Measurements from ENCODE around the gene IGSF11.
A peak's percentile ranks its signal among the peaks of the same experiment; 100 is the strongest.
"Not testable (repeated sequence)": the region's sequence is repeated elsewhere in the genome, so short reads cannot be mapped to it uniquely, and the experiment has no call there.

The IGSF11 gene

DNA sequence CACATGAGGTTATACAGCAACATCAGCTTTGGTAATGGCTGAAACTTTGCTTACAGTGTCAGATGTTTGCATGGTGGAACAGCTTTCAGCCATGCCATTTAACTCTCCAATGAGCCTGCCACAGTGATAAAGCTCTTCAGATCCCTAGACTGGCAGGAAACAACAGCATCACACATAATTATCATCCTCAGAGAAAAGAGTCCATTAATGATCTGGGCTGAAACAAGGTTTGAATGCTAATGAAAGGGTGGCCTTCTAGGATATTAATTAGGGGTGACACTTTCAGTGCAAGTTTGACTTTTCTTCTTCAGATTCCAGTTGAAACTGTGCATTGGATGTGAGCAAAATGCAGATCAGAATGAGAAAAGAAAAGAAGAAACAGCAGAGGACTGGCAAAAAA is 166.6 kb downstream of the IGSF11 start:
- DNase-seq (ENCODE audit: low spot score) = no peak

DNA sequence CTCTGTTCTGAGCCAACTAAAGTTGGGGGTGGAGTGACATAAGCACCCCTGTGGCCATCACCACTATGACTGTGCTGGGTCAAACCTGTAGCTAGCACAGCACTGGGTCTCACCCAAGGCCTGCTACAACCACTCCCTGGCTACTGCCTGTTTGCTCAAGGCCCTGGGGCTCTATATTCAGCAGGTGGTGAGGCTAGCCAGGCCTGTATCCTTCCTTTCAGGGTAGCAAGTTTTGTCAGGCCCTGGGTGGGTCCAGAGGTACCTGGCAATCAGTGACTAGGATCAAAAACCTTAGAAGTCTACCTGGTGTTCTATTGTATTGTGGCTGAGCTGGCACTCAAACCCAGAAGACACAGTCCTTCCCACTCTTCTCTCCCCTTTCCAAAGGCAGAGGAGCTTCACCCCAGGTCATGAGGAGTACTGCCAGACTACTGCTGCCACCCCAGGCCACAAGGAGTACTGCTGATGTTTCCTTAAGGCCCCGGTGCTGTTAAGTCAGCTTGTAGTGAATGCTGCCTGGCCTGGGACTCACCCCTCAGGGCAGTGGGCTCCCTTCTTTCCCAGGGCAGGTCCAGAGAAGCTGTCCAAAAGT is 170.8 kb downstream of the IGSF11 start:
- DNase-seq (ENCODE audit: low spot score) = peak; percentile 17

DNA sequence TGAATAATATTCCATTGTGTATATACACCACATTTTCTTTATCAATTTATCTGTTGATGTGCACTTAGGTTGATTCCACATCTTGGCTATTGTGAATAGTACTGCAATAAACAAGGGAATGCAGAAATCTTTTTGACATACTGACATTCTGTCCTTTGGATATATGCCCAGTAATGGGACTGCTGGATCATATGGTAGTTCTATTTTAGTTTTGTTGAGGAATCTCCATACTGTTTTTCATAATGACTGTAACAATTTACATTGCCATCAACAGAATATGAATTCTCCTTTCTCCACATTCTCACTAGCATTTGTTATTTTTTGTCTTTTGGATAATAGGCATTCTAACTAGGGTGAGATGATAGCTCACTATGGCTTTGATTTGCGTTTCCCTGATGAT is 174.7 kb downstream of the IGSF11 start:
- DNase-seq (ENCODE audit: low spot score) = no peak

DNA sequence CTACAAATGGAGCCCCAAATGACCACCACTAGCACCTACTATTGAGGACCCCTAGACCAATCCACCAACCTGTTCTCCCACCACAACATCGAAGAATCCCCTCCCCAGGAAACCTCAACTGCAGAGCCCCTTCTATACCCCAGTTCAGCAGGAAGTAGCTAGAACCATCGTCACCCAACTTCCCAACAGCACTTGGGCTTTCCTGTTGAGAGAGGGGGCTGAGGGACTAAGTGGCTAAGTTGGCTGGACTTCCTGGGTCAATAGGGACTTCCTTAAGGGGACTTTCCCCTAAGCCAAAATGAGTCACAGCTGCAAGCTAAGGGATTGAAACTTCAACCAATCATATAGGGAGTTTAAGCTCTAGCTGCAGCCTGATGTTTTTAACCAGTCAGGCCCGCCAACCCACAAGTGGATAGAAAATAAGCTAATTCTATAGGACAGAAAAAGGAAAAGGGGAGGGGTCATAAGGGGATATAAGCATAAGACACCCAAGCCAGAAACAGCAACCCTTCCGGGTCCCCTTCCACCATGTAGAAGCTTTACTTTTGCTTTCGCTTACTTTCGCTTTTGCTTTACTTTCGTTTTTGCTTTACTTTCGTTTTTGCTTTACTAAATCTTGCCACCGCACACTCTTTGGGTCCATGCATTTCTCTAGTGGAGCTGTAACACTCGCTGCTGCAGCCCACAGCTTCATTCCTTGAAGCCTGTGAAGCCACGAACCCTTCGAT is 183.0 kb downstream of the IGSF11 start:
- not testable (repeated sequence) for DNase-seq (ENCODE audit: low spot score)

DNA sequence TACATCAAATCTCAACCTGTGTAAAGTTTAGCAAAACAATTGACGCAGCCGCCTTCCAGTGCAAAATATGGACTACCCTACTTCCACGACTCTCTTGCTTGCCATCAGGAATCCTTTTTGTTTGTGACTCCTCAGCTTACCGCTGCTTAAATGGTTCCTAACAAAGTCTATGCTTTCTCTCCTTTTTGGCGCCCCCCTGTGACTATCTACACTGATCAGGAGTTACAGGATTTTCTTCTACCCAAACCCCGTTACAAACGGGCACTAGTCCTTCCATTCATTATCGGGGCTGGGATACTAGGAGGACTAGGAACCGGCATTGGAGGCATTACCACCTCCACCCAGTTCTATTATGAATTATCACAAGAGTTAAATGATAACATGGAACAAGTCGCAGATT is 184.0 kb downstream of the IGSF11 start:
- no peak for DNase-seq (ENCODE audit: low spot score)
